Putamen (tissue), 1 donor: ENCODE results near the gene PRIMPOL.

Experiments used
- DNase-seq: peaks from one replicate; pipeline ENCODE4 v3.0.0-alpha.2; 2016; ENCODE audit warnings: low spot score

PRIMPOL gene

GRCh38 chr4:184668096-184668495 lies 18.6 kb downstream of the PRIMPOL start:
- no peak for DNase-seq

DNA sequence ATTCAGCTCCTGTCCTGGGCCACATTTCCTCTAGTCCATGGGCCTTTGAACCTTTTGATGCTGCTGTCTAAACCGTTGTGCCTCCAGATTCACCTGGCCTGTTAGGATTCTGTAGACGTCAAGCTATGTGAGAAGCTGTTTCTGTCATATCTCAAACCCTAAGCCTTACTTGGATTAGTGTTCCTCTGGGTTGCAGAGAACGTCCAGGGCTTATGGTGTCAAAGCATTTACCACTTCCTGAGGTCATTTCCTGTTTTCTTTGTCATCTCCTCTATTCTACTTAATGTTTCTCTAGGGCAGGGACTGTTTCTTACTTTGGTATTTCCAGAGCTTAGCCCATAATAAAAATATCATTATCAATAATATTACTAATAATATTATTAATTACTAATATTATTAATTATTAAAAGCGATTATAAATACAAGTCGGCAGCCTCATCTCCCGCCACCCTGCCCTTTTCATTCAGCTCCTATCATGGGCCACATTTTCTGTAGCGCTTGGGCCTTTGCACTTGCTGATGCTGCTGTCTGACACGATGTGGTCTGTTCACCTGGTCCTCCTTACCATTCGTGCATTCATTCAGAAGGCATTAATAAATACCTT lies 19.1 kb downstream of the PRIMPOL start:
- DNase-seq, result no peak

GRCh38 chr4:184669251-184669650 lies 19.7 kb downstream of the PRIMPOL start:
- DNase-seq, result no peak

- DNase-seq, result no peak
These were observed 21.6 kb downstream of the PRIMPOL start for GRCh38 chr4:184671101-184671500.

- DNase-seq, result no peak
These were observed 23.2 kb downstream of the PRIMPOL start for GRCh38 chr4:184672741-184673140.

DNA sequence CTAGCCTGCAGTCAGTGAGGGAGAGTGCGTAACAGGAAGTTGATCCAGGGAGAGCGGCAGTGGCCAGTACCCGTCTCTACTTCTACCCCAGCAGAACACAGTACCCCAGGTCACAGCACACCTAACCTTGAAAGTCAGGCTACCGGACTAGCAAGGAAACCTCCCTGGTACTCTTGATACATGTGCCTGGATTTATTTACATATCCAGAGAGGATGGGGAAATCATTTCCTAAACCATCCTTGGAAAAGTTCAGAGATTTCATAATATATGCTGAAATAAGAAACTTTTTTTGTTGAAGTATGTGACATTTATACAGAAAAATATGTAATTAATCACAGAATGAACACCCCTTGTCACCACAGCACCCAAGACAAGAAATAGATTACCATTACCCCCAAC lies 24.5 kb downstream of the PRIMPOL start:
- no peak for DNase-seq

GRCh38 chr4:184675018-184675417 lies 25.5 kb downstream of the PRIMPOL start:
- no peak for DNase-seq

DNA sequence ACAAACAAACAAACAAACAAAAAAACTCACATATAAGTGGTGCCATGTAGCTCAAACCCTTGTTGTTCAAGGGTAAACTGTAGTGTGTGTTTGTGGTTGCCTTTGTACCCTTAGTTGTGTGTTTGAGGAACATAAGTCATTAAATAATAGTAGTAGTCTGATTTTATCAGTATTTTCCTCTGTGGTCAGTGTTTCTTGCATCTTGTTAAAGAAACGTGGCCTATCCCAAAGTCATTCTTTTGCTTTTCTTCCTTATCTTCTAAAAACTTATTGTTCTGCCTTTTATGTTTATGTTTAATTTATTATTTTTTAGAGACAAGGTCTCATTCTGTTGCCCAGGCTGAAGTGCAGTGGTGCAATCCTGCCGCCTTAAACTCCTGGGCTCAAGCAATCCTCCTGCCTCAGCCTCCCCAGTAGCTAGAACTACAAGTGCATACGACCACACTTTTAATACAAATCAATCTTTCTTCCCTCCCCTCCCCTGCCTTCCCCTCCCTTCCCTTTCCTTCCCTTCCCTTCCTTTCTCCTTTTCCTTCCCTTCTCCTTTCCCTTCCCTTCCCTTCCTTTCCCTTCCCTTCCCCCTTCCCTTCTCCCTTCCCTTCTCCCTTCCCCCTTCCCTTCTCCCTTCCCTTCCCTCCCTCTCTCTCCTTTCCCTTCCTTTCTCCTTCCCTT lies 26.4 kb downstream of the PRIMPOL start:
- no peak for DNase-seq

DNA sequence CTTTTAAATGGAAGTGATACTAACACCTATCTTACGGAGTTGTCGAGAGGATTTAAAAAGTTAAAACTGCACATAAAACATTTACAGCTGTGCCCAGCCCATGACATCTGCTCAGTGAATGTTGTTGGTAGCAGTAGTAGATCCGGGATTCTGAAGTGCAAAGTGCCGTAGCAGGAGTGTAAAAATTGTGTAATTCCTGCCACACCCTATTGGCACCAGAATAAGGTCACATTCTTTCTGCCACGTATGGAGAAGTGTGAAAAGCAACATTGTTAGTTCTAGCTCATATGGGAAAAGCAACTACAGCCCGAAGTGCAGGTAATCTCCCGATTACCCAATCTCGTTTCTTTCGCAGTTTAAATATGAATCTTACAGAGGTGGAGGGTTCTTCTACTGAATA lies 31.2 kb downstream of the PRIMPOL start:
- DNase-seq, result no peak

GRCh38 chr4:184681916-184682315 lies 32.4 kb downstream of the PRIMPOL start:
- DNase-seq, result no peak

DNA sequence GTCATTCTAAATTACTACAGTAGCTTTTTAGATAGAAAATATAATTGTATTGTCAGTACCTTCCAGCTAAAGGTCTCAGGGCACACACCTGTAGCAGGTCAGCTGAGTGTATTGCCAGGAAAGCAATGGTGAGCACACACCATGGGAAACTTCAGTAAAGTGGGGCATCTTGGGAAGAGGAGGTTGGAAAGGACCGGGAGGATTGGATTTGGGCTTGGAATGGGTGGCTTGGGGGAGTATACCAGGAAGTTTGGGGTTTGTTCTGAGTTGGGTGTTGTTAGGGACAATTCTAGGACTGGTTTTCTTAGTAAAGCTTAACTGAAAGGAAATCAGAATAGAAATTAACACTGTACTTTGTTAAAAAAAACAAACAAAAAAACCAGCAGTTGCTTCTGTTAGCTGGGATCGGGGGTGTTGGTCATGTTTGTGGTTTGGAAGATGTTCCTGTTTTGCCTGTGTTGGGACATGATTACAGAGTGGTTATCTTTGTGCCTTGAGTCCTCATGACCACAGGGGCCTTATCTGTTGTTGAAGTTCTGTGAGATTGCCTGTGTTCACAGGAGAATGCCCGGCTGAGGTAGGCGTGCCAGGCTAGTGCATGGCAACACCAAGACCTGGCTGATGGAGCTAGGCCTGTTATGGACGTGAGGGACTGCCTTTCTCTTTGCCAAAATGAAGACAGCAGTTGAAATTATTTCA lies 35.1 kb downstream of the PRIMPOL start:
- no peak for DNase-seq

DNA sequence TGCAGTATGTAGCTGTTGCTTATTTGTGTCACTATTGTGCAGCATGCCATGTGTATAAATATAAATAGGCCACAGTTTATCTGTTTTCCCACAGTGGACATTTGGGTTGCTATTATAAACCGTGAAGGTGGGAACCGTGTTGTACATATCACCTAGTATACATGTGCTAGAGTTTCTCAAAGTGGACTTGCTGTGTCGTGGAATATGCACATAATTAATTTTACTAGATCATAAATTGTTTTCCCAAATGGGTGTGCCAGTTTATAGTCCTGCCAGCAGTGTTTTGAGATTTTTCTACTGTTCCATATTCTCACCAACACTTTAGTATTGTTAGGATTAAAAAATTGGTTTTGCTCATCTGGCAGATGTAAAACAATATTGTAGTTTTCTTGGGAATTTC lies 38.5 kb downstream of the PRIMPOL start:
- DNase-seq, result no peak

- DNase-seq, result no peak
These were observed 38.9 kb downstream of the PRIMPOL start for GRCh38 chr4:184688447-184688846.

DNA sequence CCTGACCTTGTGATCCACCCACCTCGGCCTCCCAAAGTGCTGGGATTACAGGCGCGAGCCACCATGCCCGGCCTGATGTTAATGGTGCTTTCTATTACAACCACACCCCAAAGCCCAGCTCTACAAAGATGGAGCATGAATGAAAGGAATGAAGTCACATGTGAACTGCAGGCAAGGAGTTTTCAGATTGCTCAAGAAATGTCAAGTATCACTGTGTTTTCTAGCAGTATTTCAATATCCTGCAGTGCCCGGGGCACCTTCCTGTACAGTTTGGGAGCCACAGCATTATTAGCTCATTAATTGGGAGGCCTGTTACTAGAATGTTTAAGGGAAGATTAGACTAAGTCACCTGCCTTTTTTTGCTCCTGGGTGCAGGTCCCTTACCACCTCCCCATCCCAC lies 40.1 kb downstream of the PRIMPOL start:
- DNase-seq, result no peak

GRCh38 chr4:184693056-184693455 lies 43.5 kb downstream of the PRIMPOL start:
- DNase-seq, result no peak

DNA sequence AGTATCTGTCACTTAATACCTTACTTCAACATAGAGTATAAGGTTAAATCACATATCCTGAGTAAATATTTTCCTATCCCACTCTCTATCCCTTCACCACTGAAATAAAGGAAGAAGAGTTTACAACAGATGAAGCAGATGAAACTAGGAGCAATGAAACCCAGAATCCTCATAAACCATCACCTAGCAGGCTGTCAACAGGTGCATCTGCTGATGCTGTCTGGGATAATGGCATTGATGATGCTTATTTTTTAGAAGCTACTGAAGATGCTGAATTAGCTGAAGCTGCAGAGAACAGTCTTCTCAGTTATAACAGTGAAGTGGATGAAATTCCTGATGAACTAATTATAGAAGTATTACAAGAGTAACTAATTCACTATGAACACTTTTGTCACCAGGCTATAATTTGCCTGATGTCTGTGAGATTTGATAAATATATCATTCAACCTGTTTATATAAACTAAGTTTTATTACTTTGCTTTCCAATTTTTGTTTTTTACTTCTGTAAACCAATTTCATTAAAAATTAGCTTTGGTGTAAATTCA lies 44.9 kb downstream of the PRIMPOL start:
- DNase-seq, result no peak

DNA sequence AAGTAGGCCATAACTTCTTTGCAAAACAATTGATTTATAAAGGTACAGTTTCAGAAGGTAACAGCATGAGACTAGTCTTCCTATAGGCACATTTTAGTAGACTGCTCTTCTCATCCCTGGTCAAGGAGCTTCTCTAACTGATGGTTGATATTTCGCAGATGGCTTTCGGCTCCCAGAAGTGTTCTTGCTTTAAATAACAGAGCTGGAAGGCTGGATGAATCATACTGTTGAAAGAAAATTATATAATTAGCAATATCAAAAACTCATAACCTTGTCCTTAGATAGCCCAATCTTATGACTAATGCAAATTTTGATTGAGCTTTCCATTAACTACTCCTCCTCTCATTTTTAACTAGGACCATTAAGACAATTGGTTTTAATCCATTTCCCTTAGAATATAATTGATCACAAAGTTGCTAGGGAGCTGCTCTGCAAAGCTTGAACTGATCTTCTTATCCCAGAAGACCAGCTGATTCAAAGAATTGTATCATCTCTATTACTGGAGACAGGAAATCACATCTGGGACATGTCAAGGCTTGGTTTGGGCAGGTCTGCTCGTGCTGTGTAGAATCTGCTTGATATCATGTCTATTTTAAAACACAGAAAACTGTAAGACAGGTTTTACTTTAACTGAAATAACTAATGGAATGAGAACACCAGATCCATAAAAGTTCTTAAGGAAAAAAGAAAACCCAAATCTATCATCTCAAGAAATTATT lies 45.8 kb downstream of the PRIMPOL start:
- peak; percentile 44 for DNase-seq

GRCh38 chr4:184697956-184698355 lies 48.4 kb downstream of the PRIMPOL start:
- DNase-seq, result no peak

DNA sequence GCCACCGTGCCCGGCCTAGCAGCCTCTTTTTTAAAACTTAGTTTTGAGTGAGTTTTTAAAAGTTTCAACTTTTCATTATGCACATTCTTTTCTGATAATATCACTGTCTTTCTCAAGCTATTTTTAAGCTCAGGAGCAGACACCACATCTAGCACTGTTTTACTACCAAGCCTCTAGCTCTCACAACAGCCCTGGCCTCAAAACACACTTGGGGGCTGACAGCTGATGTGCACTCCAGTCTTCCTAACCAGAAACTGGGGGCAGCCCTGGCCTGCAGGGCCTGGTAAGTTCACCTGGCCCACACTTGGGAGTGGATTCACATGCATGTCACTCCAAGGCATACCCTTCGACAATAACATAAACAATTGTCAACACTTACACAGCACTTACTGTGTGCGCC lies 50.4 kb downstream of the PRIMPOL start:
- DNase-seq, result no peak

DNA sequence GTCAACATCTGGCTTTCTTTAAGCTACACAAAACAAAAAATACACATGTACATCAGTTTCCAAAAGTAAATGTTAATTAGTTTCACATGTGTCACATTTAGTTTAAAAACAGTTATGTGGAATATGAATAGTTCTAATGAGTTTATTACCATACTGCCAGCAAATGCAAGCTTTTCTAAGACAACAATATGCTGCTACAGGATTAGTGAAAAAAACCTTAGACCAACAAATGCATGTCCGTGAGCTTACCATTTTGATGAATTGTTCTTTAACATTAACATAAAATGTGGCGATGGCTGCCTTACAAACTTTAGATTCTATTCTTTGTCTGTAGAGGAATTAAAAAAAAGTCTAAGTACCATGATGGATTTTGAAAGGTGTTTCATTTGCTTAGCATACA lies 52.6 kb downstream of the PRIMPOL start:
- DNase-seq, result no peak

DNA sequence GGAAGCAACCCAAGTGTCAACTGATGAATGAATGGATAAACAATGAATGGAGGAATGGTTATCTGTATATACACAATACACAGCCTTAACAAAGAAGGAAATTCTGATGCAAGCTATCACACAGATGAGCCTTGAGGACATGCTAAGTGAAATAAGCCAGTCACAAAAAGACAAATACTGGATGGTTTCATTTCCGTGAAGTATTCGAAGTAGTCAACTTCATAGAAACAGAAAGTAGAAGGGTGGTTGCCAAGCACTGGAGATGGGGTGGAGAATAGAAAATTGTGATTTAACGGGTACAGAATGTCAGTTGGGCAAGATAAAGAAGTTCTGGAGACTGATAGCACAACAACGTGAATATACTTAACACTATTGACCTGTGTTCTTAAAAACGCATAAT lies 56.2 kb downstream of the PRIMPOL start:
- DNase-seq, result no peak

- DNase-seq, result no peak
These were observed 56.9 kb downstream of the PRIMPOL start for GRCh38 chr4:184706453-184706852.

DNA sequence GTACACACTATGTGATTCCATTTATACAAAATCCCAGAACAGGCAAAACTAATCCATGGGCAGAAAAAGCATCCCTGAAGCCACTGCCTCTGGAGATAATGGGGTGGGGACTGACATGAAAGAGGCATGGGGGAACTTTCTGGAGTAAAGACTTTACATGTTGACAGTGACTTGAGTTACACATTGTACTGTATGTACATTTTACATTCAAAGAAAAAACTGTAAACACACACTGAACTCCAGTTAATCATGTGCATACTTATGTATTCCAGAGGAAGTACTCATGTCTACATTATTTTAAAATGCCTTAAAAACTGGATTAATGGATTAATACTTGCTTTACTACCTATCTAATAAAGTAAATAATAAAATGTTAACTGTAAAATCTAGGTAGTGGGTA lies 62.8 kb downstream of the PRIMPOL start:
- no peak for DNase-seq
